Kidney (tissue), 14 donors: Measurements from ENCODE around the gene FEM1A. TPM values are rescaled to one million over a fixed set of nuclear protein-coding genes. Genes with fewer than 3 reads are reported as not detected.

Source experiments
- DNase-seq, 5 donors: peaks; one replicate each; pipeline ENCODE4 v3.0.0-alpha.2; 2013 to 2020
- FAIRE-seq: peaks from 2 replicates; lab custom pipeline; 2012; peaks lifted over from hg19 to GRCh38; lab: Jason Lieb, UNC
- H3K27ac ChIP-seq, 2 donors: one replicate each; pipeline ENCODE4 v1.7.0; 2013; ENCODE audit warnings: low read depth in 2 of 2, low read length in 2 of 2, inconsistent platforms in 1 of 2
- H3K27me3 ChIP-seq: one replicate; pipeline ENCODE4 v1.7.1; 2013; ENCODE audit warnings: low read length, inconsistent platforms; ENCODE audit not compliant: control insufficient read depth, insufficient read depth
- H3K36me3 ChIP-seq, 3 donors: one replicate each; pipeline versions ENCODE4 v1.7.0 to v1.7.1; 2013; ENCODE audit warnings: low read length in 3 of 3, control low read depth in 1 of 3, inconsistent platforms in 1 of 3; ENCODE audit not compliant: insufficient read depth in 3 of 3, control insufficient read depth in 2 of 3
- H3K4me1 ChIP-seq, 3 donors: one replicate each; pipeline versions ENCODE4 v1.7.0 to v1.7.1; 2013; ENCODE audit warnings: low read length in 3 of 3, inconsistent platforms in 1 of 3, low read depth in 1 of 3; ENCODE audit not compliant: control insufficient read depth in 2 of 3, insufficient read depth in 2 of 3
- H3K4me3 ChIP-seq, 3 donors: one replicate each; pipeline versions ENCODE4 v1.7.0 to v1.8.1; 2013; ENCODE audit warnings: low read length in 3 of 3, control low read depth in 1 of 3, inconsistent platforms in 1 of 3
- H3K9ac ChIP-seq, 3 donors: one replicate each; pipeline versions ENCODE4 v1.7.0 to v1.7.1; 2013; ENCODE audit warnings: low read length in 3 of 3, control low read depth in 1 of 3, inconsistent platforms in 1 of 3
- H3K9me3 ChIP-seq, 3 donors: one replicate each; pipeline versions ENCODE4 v1.7.0 to v1.7.1; 2013; ENCODE audit warnings: low read length in 3 of 3, control low read depth in 1 of 3, inconsistent platforms in 1 of 3; ENCODE audit not compliant: control insufficient read depth in 2 of 3, insufficient read depth in 1 of 3
- CTCF ChIP-seq: IDR thresholded peaks from 3 replicates; pipeline ENCODE4 v1.5.1; 2012; ENCODE audit warnings: mild to moderate bottlenecking, moderate library complexity, borderline replicate concordance; ENCODE audit not compliant: insufficient read depth; ENCODE audit errors: extremely low read depth
- intact Hi-C: fragments of 100-400 bp; cut with DNase I; formaldehyde crosslinking; loops from one replicate; pipeline ENCODE4 v1.11.1; 2022
- polyA plus RNA-seq: library from polyadenylated mRNA; stranded (reverse); fragments of 350-450 nt; fragmentation: Illumina TruSeq; extraction: RNeasy Lipid Tissue Mini Kit (QIAGEN cat#74804); gene quantifications from one replicate; pipeline ENCODE4 v1.2.3, GENCODE V29; 2014; ENCODE audit warnings: low read depth, low replicate concordance; ENCODE audit not compliant: insufficient read depth
- total RNA-seq: library from RNA; stranded (reverse); fragmentation: NEBNext Ultra II Directional; extraction: Animal tissue kit (Norgen Biotek cat#: 25700); gene quantifications from one replicate; pipeline ENCODE4 v1.2.1, GENCODE V29; 2021
- donor health status: control.
- donor health status: control.
- donor health status: control.
- donor health status: control.
- donor health status: control.
- donor health status: DM: yes; HTN: yes; CAD: no.
- donor health status: Normal renal cell carcinoma (clear cell type).

The FEM1A gene
- total and polyA plus RNA-seq, 2 donors from 2014 or later = 4.6 to 11.3 TPM

GRCh38 chr19:4773047-4773640 is 18.4 kb upstream of the FEM1A start:
- Histone ChIP-seq H3K27ac (no peak overlapping the region), H3K27me3 (no peaks in the 10 kb centered on the region), H3K4me1 (no peaks in the 10 kb centered on the region), H3K9me3 (peaks cover 0 to 3% (median 0%) of the 10 kb centered on the region in 3 donors), H3K4me3 (no peak overlapping the region), H3K36me3 (no peaks in the 10 kb centered on the region), H3K9ac (no peak overlapping the region)
- FAIRE-seq (no peak), DNase-seq (no peak)
- TF ChIP-seq CTCF = no peak
- intact Hi-C loops = no loop called here

- Histone ChIP-seq H3K9me3 (peaks cover 0 to 3% (median 0%) of the 10 kb centered on the region in 3 donors), H3K27me3 (no peaks in the 10 kb centered on the region), H3K4me1 (no peaks in the 10 kb centered on the region), H3K4me3 (no peak overlapping the region), H3K9ac (no peak overlapping the region), H3K27ac (no peak overlapping the region), H3K36me3 (no peaks in the 10 kb centered on the region)
- DNase-seq = no peak
- TF ChIP-seq CTCF = no peak
- intact Hi-C loops = no loop called here
- FAIRE-seq = no peak
These were observed 17.4 kb upstream of the FEM1A start for GRCh38 chr19:4774136-4774535.

- FAIRE-seq (no peak), DNase-seq (no peak)
- Histone ChIP-seq H3K4me3 (no peak overlapping the region), H3K9ac (no peak overlapping the region), H3K27me3 (no peaks in the 10 kb centered on the region), H3K27ac (no peak overlapping the region), H3K9me3 (peaks cover 0 to 3% (median 0%) of the 10 kb centered on the region in 3 donors), H3K4me1 (no peaks in the 10 kb centered on the region), H3K36me3 (no peaks in the 10 kb centered on the region)
- intact Hi-C loops = no loop called here
- no peak for TF ChIP-seq CTCF
These were observed 15.8 kb upstream of the FEM1A start for GRCh38 chr19:4775627-4776152.
